Suppressor macrophage treated with lipopolysaccharide for 1 hour (primary cell): ENCODE measurements around the gene GPR31.
"Not testable (repeated sequence)": the region's sequence is repeated elsewhere in the genome, so short reads cannot be mapped to it uniquely, and the experiment has no call there.

Experiments
- DNase-seq, 3 donors: peaks; one replicate each; pipeline ENCODE4 v3.0.0-alpha.2; 2020 to 2022

GPR31 gene, protein sequence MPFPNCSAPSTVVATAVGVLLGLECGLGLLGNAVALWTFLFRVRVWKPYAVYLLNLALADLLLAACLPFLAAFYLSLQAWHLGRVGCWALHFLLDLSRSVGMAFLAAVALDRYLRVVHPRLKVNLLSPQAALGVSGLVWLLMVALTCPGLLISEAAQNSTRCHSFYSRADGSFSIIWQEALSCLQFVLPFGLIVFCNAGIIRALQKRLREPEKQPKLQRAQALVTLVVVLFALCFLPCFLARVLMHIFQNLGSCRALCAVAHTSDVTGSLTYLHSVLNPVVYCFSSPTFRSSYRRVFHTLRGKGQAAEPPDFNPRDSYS

GRCh38 chr6:167157863-167158262 is at the start of gene GPR31:
TSS of gene GPR31 (minus strand) at chr6:167157980. CDS start at chr6:167157831, 149 bp downstream.
- peak; percentile 75 to 87 (median 85) for DNase-seq

DNA sequence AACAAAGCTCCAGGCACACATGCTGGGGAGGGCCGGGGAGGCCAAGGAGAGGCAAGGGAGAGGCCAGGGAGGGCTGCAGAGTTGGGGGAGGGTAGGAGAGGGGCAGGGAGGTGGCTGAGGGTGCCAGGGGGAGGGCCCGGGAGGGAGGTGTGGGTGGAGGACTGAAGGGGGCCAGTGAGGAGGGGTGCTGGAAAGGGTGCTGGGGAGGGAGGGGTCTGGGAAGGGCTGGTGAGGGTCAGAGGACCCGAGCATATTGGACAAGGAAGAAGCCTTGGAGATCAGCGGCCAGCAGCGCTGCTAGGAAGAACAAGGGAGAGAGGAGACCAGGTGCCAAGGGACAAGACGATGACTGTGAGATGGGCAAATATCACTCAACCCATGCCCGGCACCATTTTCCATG is 49.7 kb upstream of the GPR31 start:
- no peak for DNase-seq

GRCh38 chr6:167205316-167205715 is 47.5 kb upstream of the GPR31 start:
- DNase-seq, result not testable (repeated sequence)

DNA sequence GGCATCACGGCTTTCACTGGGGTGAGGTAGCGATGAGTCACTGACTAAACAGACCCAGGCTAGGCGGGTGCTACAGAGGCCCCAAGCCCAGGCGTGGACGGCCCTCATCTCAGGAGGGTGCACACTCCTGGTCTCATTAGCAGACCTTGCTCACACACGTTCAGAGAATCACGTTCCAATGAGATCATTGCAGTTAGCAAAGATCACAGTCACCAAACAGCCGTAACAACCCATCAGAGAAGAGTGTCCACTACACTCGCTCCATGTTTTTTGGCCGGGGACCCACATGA is 46.2 kb upstream of the GPR31 start:
- DNase-seq, result not testable (repeated sequence)

DNA sequence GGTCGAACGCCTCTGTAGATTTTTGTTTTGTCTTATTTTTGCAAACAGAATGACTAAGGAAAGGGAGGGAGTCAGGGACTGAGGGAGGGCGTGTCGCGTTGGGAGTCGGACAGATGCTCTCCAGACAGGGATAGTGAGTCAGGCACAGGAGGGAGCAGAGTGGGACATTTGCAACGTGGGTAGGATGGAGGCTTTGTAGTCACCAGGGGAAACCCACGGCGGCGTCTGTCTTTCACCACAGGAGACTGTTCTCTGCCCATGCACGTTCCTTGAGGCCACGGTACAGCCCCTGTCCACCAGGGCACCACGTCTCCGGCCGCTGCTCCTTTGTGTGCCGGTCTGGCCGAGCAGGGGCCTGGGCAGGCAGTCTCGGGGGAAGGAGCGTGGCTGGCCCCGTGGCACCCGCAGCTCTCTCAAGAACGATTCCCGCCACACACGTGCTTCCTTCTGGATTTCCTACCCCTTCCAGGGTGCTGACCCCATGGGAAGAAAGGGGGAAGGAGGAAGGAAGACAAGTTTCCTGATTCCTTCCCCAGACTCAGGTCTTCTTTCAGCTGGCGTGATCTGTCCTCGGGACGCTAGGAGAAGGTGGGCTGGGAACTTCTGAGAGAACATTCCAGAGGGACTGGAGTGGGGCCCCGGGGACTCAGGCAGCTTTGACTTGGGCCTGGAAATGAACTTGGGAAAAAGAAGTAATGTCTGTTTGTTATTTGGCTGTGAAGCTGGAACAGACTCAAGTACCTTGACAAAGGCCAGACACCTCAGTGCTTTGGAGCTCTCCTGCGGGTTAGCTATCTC is 45.7 kb upstream of the GPR31 start:
- DNase-seq, result not testable (repeated sequence)

GRCh38 chr6:167202613-167203012 is 44.8 kb upstream of the GPR31 start:
- not testable (repeated sequence) for DNase-seq

GRCh38 chr6:167200806-167201205 is 43.0 kb upstream of the GPR31 start:
- no peak for DNase-seq

DNA sequence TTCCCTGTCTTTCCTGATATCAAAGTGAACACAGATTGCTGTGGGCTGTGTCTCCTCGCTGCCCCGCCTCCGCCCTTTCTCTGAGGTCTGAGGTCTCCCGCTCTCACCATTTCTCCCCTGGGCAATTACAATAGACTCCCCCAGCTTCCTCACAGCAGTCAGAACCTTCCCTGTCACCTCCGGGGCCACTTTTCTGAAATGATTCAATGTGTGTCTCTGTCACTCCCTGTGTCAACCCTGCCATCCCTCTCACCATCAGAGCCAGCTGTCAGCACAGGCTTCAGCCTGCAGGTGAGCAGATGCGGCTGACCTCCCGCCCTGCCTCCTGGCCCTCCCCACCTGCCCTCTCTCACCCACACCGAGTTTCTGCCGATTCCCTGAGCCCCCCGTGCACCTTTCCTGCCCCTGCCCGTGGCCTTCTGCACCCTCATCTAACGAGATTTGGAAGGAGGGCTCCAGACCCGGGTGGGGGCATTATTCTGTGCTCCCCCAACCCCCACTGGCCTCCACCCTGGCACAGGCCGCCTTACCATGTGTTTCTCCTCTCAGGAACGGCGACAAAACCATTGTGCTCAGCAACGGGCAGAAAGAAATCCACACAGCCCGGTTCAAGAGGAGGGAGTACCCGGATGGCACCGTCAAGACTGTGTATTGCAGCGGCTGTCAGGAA is 38.3 kb upstream of the GPR31 start:
- not testable (repeated sequence) for DNase-seq

- not testable (repeated sequence) for DNase-seq
Measured at GRCh38 chr6:167193515-167194125, 35.8 kb upstream of the GPR31 start.

DNA sequence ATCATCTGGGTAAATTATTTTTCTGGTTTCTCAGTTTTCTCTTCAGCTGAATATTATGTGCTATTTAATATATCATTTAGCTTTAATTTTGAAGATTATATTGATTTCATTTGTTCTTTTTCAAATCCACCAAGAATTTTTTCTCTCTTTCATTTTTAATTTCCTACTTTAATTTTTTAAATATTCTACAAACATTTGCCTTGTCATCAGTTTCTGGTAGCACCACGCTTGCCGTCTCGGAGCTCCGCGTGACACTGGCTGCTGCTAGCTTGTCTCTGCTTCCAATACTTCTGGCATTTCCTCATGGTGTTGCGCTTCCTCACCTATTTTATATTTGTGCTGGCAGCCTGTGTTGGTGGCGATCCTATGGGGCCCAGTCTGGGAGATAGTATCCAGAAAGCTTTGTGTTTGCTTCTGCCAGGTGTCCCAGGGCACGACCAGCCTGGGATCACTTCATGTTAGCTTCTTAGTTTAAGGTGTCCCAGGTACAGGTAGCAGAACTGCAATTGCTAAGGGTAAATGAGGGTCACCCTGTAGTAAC is 33.3 kb upstream of the GPR31 start:
- not testable (repeated sequence) for DNase-seq

DNA sequence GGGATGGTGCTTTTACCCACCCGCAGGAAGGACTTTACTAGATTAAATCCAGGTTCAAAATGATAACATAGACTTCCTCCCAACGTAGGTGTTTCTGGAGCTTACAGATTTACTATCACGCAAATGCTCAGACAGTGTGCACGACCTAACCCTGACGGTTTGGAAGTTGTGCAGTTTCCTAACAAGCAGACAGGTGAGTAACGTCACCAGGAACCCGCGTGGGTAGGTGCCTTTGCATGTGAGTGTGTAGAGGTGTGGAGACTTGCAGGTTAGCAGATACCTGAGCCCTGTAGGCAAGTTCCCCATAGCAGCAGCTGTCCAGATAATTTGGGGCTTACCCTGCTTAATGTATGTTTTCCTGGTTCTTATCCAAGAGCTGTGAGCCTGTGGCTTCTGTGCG is 29.5 kb upstream of the GPR31 start:
- DNase-seq, result not testable (repeated sequence)

DNA sequence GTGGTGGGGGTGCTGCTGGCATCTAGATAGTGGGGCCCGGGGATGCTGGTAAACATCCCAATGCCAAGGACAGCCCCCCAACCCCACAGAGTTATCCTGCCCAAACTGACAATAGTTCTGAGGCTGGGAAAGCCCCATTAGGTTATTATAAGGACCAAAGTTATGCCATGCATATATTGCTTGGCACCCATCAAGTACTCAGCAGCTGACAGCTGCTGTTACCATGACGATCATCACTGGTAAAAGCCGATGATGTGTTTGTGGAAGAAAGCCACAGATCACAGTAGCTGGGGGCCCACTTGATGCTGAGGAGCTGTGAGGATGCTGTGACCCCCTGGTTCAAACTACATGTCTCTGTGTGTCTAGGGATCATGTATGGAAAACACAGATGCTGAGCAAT is 27.3 kb upstream of the GPR31 start:
- not testable (repeated sequence) for DNase-seq

DNA sequence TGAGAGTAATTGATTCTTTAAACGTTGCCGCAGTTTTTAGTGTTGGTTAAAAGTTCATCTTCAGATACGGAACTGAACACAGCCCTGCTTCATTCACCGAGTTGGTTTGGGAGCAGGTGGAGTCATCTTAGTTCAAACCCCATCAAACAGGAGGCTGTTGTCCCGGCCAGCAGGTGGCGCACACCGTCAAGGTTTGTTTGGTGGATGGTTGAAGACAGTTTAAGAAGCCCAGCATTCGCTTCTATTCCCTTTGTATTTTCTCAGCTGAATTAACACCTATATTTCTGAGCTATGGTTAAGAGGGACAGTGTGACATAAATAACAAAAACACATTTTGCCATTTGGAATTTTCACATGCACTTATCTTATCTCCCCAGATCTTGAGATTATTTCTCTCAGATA is 25.1 kb upstream of the GPR31 start:
- not testable (repeated sequence) for DNase-seq

DNA sequence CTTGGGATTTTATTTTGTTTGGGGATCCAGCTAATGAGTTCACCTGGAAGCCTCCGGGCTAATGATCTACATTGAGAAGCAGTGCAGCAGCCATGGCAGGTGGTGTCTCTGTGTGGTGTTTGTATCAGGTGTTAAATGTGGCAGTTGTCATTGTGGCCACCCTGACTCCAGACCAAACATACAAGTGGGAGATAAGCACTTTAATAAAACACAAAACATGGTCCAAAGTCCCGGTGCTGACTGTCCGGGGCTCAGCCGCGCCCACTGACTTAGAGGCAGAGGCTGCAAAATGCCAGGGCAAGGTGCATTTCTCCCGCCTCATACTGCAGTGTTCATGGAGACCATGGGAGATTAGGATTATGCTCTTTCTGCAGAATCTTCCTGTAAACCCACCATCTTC is 23.6 kb upstream of the GPR31 start:
- not testable (repeated sequence) for DNase-seq

- DNase-seq, result not testable (repeated sequence)
Measured at GRCh38 chr6:167180086-167180485, 22.3 kb upstream of the GPR31 start.

- DNase-seq, result not testable (repeated sequence)
Measured at GRCh38 chr6:167178896-167179655, 21.3 kb upstream of the GPR31 start.

DNA sequence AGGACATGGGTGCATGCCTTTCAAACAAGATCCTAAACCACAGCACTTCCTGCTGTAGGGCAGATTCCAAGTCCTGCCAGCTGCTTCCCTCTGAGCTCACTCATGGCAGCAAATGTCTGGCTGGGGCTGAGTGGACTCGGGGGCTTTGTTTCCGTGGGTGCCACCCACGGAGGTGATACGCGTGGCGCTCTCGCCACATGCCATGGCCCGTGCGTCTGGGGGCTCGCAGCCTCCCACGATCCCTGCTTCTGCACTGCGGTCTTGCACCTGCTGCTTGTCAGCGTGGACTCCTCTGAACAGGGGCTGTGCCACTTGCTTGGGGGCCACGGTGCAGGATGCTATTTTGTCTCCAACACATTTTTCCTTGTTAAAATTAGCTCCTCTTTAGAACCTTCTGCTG is 19.5 kb upstream of the GPR31 start:
- not testable (repeated sequence) for DNase-seq

DNA sequence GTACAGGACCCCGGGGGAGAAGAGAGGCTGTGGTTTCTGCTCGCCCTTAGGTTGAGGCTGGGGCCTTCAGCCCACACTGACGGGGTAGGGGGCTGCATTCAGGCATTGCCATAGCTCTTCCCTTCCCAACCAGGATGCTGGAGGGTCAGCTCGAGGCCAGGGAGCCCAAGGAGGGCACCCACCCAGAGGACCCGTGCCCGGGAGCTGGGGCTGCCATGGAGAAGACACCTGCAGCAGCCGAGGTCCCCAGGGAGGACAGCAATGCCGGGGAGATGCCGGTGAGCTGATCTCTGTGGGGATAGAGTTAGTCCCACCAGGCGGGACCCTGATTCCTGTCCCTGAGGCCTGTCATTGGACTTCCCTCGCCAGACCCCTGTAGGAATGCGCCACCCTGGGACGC is 14.2 kb upstream of the GPR31 start:
- DNase-seq, result not testable (repeated sequence)

DNA sequence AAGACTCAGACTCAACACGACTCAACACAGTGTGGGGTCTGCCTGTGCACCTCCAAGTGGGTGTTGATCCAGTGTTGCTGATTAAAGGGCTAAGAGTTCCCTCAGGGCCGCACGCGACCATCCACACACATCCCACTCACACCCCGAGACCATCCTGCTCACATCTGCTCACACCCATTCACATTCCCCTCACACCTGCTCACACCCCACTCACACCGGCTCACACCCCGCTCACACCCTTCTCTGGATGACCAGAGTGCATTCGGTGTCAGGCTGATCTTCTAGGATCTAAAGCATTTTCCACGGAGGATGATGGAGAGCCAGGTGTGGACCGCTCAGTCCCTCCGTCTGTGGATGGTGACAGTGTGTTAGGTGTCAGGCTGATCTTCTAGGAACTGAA is 13.5 kb upstream of the GPR31 start:
- DNase-seq, result not testable (repeated sequence)

DNA sequence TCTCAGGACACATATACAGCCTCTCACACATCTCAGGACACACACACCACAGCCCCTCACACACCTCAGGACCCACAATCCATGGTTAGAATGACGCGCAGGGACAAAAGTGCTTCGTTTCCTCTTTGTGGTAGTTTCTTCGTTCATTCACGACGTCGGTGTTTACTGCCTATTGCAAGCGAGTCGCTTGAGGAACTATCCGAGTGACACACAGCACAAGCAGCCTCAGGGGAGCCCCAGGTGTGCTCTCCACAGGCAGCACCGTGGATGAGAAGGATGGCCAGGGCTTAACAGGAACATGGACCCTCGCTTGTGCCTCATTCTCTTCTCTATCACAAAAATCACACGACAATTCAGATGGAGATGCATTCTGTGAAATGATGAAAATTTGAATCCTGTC is 12.1 kb upstream of the GPR31 start:
- DNase-seq, result not testable (repeated sequence)

- not testable (repeated sequence) for DNase-seq
Measured at GRCh38 chr6:167168296-167168695, 10.5 kb upstream of the GPR31 start.

DNA sequence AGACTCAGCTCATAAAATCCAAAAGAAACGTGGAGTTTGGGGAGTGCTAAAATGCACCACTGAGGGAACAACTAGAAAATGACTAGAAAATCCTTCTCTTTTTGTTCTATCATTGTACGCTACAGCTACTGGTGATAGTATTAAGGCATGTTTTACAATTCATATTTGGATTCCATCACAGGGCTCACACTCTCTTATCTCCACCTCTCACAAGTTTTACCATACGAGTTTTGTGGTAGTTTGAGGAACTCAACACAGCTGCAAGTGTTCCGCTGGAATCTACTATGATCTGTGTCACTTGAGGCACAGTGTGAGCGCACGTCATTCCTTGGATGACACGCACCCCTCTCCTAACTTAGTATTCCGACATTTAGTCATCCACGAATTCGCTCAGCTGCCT is 9.9 kb upstream of the GPR31 start:
- DNase-seq, result peak; percentile 38 to 58 (median 51)
